Fibroblast of pulmonary artery (primary cell): ENCODE data around the gene EIF4E3.

ENCODE experiments used
- DNase-seq: peaks from one replicate; pipeline ENCODE4 v3.0.0-alpha.2; 2010; ENCODE audit warnings: low read depth
- H3K4me3 ChIP-seq: replicated peaks from 2 replicates; pipeline ENCODE4 v1.5.1; 2011; ENCODE audit warnings: low read depth, mild to moderate bottlenecking, control low read depth, low read length, moderate library complexity
- CTCF ChIP-seq: IDR thresholded peaks from 2 replicates; pipeline ENCODE4 v1.5.1; 2011; ENCODE audit warnings: mild to moderate bottlenecking, control low read depth, low read length, inconsistent platforms; ENCODE audit errors: missing control alignments

The EIF4E3 gene

GRCh38 chr3:71653414-71653807 is 71.8 kb downstream of the EIF4E3 start:
- no peak for DNase-seq
- no peak for TF ChIP-seq CTCF
- H3K4me3 ChIP-seq: no peak overlapping the region

- peak; percentile 52 for TF ChIP-seq CTCF
- peak; percentile 75 for DNase-seq
- no peak overlapping the region for H3K4me3 ChIP-seq
These were observed 72.3 kb downstream of the EIF4E3 start for GRCh38 chr3:71652781-71653413.

GRCh38 chr3:71651625-71652024 is 73.6 kb downstream of the EIF4E3 start:
- TF ChIP-seq CTCF: no peak
- no peak overlapping the region for H3K4me3 ChIP-seq
- no peak for DNase-seq

GRCh38 chr3:71650372-71650771 is 74.8 kb downstream of the EIF4E3 start:
- no peak for DNase-seq
- no peak overlapping the region for H3K4me3 ChIP-seq
- no peak for TF ChIP-seq CTCF

GRCh38 chr3:71649757-71650156 is 75.4 kb downstream of the EIF4E3 start:
- H3K4me3 ChIP-seq: no peak overlapping the region
- TF ChIP-seq CTCF: no peak
- DNase-seq: no peak

- no peak overlapping the region for H3K4me3 ChIP-seq
- no peak for DNase-seq
- TF ChIP-seq CTCF: no peak
These were observed 77.5 kb downstream of the EIF4E3 start for GRCh38 chr3:71647751-71648150.

- no peak for TF ChIP-seq CTCF
- no peak for DNase-seq
- H3K4me3 ChIP-seq: no peak overlapping the region
These were observed 78.2 kb downstream of the EIF4E3 start for GRCh38 chr3:71646971-71647370.
